Breast epithelium (tissue), 4 donors: ENCODE data around the gene PCDH15. TPM values are rescaled to one million over a fixed set of nuclear protein-coding genes. Genes with fewer than 3 reads are reported as not detected.

ENCODE experiments used
- DNase-seq, 2 donors: peaks; one replicate each; pipeline ENCODE4 v3.0.0-alpha.2; 2019; ENCODE audit warnings: low spot score in 2 of 2
- H3K27ac ChIP-seq, 2 donors: fragments of 200-600 bp; sonication (generic) in 1 of 2; one replicate each; pipeline ENCODE4 v1.5.1; 2016 to 2019; ENCODE audit warnings: mild to moderate bottlenecking in 1 of 2
- H3K27me3 ChIP-seq, 2 donors: fragments of 200-600 bp; sonication (generic) in 1 of 2; one replicate each; pipeline versions ENCODE4 v1.5.1 to v1.6.0; 2017 to 2019; ENCODE audit warnings: control low read depth in 1 of 2, mild to moderate bottlenecking in 1 of 2
- H3K36me3 ChIP-seq: fragments of 200-600 bp; one replicate; pipeline ENCODE4 v1.5.1; 2019
- H3K4me1 ChIP-seq, 2 donors: fragments of 200-600 bp; sonication (generic); one replicate each; pipeline ENCODE4 v1.5.1; 2016 to 2019; ENCODE audit warnings: control low read depth in 1 of 2
- H3K4me3 ChIP-seq, 3 donors: fragments of 200-600 bp; sonication (generic); 1 replicate in 2 of 3; 2 replicates in 1 of 3; pipeline ENCODE4 v1.5.1; 2016 to 2019; ENCODE audit warnings: mild to moderate bottlenecking in 3 of 3, moderate library complexity in 2 of 3
- H3K9me3 ChIP-seq, 2 donors: fragments of 200-600 bp; sonication (generic) in 1 of 2; one replicate each; pipeline ENCODE4 v1.5.1; 2016 to 2019; ENCODE audit warnings: control low read depth in 1 of 2
- CTCF ChIP-seq, 3 donors: fragments of 450-650 bp; IDR thresholded peaks; one replicate each; pipeline ENCODE4 v1.5.1; 2016 to 2017; ENCODE audit warnings: antibody characterized with exemption in 3 of 3, mild to moderate bottlenecking in 3 of 3, moderate library complexity in 3 of 3
- POLR2A ChIP-seq: fragments of 450-650 bp; IDR thresholded peaks from one replicate; pipeline ENCODE4 v1.6.1; 2016; ENCODE audit warnings: antibody characterized with exemption, mild to moderate bottlenecking, moderate library complexity
- POLR2AphosphoS5 ChIP-seq, 3 donors: sonication (generic); formaldehyde crosslinking; IDR thresholded peaks; one replicate each; pipeline ENCODE4 v1.6.1; 2017; ENCODE audit warnings: antibody characterized with exemption in 3 of 3
- intact Hi-C: fragments of 100-400 bp; cut with DNase I; formaldehyde crosslinking; loops from one replicate; pipeline ENCODE4 v1.15.1; 2023; ENCODE audit warnings: low total_unique reads
- total RNA-seq, 3 donors: library from RNA; depleted of rRNA; stranded (reverse); fragments of >200 nt; gene quantifications; one replicate each; pipeline ENCODE4 v1.1.0, GENCODE V29; 2016

The PCDH15 gene
- total RNA-seq, 3 donors from 2014 or later, result not detected

GRCh38 chr10:54148508-54148907 lies 652.5 kb downstream of the PCDH15 start:
- Histone ChIP-seq H3K27me3 (no peaks in the 10 kb centered on the region), H3K36me3 (no peaks in the 10 kb centered on the region), H3K4me3 (no peak overlapping the region), H3K27ac (no peak overlapping the region), H3K4me1 (no peaks in the 10 kb centered on the region), H3K9me3 (no peaks in the 10 kb centered on the region)
- no peak for TF ChIP-seq POLR2AphosphoS5 (IDR thresholded peaks at IDR 0.05)
- no peak for TF ChIP-seq POLR2A
- TF ChIP-seq CTCF (IDR thresholded peaks at IDR 0.05), result no peak
- DNase-seq, result no peak
- intact Hi-C loops, result no loop called here

- DNase-seq, result no peak
- Histone ChIP-seq H3K27me3 (no peaks in the 10 kb centered on the region), H3K36me3 (no peaks in the 10 kb centered on the region), H3K4me1 (no peaks in the 10 kb centered on the region), H3K9me3 (peaks cover 0 to 10% of the 10 kb centered on the region in 2 donors), H3K4me3 (no peak overlapping the region), H3K27ac (no peak overlapping the region)
- intact Hi-C loops, result no loop called here
- no peak for TF ChIP-seq POLR2A
- TF ChIP-seq CTCF (IDR thresholded peaks at IDR 0.05), result no peak
- no peak for TF ChIP-seq POLR2AphosphoS5 (IDR thresholded peaks at IDR 0.05)
Measured at GRCh38 chr10:54139819-54140428, 661.1 kb downstream of the PCDH15 start.

- TF ChIP-seq POLR2AphosphoS5 (IDR thresholded peaks at IDR 0.05) (no peak), CTCF (IDR thresholded peaks at IDR 0.05) (no peak), POLR2A (no peak)
- DNase-seq, result no peak
- Histone ChIP-seq H3K27ac (no peak overlapping the region), H3K36me3 (no peaks in the 10 kb centered on the region), H3K27me3 (no peaks in the 10 kb centered on the region), H3K4me3 (no peak overlapping the region), H3K4me1 (no peaks in the 10 kb centered on the region), H3K9me3 (peaks cover 0 to 10% of the 10 kb centered on the region in 2 donors)
- intact Hi-C loops, result no loop called here
Measured at GRCh38 chr10:54137396-54137795, 663.6 kb downstream of the PCDH15 start.

GRCh38 chr10:54133203-54133602 lies 667.8 kb downstream of the PCDH15 start:
- Histone ChIP-seq H3K27me3 (no peaks in the 10 kb centered on the region), H3K9me3 (no peaks in the 10 kb centered on the region), H3K4me3 (no peak overlapping the region), H3K4me1 (no peaks in the 10 kb centered on the region), H3K27ac (no peak overlapping the region), H3K36me3 (no peaks in the 10 kb centered on the region)
- intact Hi-C loops, result no loop called here
- no peak for DNase-seq
- TF ChIP-seq POLR2AphosphoS5 (IDR thresholded peaks at IDR 0.05), result no peak
- no peak for TF ChIP-seq CTCF (IDR thresholded peaks at IDR 0.05)

- Histone ChIP-seq H3K27ac (no peak overlapping the region), H3K9me3 (no peaks in the 10 kb centered on the region), H3K4me3 (no peak overlapping the region), H3K36me3 (no peaks in the 10 kb centered on the region), H3K4me1 (no peaks in the 10 kb centered on the region), H3K27me3 (no peaks in the 10 kb centered on the region)
- intact Hi-C loops, result no loop called here
- no peak for DNase-seq
- no peak for TF ChIP-seq CTCF (IDR thresholded peaks at IDR 0.05)
- no peak for TF ChIP-seq POLR2AphosphoS5 (IDR thresholded peaks at IDR 0.05)
- no peak for TF ChIP-seq POLR2A
Measured at GRCh38 chr10:54131833-54132232, 669.2 kb downstream of the PCDH15 start.
